Stimulated activated naive CD8-positive, alpha-beta T cell treated with anti-CD3 and anti-CD28 coated beads, Interleukin-15, Interleukin-2, amounts not matched to agents 100 U/mL and 50 U/mL, for 24 hours (primary cell): ENCODE data around the gene OR52N2.
A peak's percentile ranks its signal among the peaks of the same experiment; 100 is the strongest.

ENCODE experiments used
- ATAC-seq: fragments of 150-1000 bp; cut with Tn5 transposase; one replicate; pipeline ENCODE4 v1.10.0; 2021
- DNase-seq: peaks from one replicate; pipeline ENCODE4 v3.0.0; 2021

OR52N2 gene

DNA sequence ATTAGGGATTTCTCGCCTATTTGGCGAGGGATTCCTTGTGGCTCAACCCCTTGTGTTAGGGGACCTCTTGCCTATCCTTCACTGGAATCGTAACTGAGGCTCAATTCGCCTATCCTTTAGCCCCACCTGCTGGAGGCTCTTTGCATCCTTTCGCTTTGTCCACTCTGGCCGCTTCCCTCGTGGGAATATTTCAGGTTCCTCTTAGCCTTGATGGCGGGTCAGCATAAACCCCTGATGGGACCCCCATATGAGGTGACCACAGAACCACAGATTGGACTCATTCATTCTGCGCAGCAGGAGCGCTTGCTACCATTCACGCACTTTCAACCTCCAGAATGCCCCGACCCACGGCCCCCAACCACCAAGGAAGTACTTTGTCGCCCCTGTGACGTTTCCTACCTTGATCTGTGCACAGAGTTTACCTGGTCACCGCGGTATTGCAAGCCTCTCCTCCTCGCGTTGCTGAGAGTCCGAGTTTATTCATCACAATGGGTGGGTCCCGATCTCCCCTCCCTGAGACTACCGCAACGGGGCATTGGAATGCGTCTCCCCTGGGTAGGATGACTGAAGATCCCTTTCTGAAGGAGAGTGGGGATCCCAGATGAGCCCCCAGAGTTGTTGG is at the start of gene OR52N2:
Gene OR52N2 (plus strand): TSS at position 425 of the 622 bp plus-strand sequence. CDS start 11,412 bp downstream, outside the sequence.
- ATAC-seq: peak; percentile 91
- DNase-seq: peak; percentile 73

DNA sequence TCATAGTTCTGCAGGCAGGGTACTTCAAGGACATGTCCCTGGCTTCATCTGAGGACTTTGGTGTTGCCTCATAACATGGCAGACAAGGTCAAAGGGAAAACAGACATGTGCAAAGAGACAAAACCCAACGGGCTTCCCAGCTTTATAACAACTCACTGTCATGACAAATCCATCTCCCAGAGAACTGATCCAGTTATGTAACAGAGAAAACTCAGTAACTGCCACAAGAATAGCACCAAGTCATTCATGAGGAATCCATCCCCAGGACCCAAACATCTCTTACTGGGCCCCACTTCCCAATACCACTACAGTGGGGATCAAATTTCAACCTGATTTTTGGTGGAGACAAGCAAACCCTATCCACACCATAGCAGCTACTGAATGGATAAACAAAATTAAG is 41.7 kb upstream of the OR52N2 start:
- ATAC-seq (no peak), DNase-seq (no peak)

DNA sequence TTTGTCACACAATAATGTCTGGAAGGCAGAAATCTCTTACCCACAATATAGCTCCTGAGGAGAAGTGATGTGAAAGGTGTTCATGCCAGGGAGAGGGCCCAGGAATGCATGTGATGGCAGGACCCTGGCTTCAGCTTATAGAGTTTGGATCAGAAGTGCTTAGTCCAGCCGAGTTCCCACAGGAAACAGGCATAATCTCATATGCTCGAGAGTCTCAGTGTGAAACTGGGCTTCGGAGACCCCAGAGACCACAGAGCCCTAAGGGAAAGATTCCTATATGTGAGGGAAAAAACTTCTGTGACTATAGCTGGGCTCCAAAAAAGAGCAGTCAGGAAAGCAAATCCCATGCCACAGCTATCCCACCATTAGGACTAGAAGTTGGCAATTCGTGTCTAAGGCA is 25.5 kb upstream of the OR52N2 start, which contains the start of gene OR52N5:
Gene OR52N5 (minus strand): TSS at position 101 of the 400 bp plus-strand sequence. CDS start 4,721 bp downstream, outside the sequence.
- DNase-seq (no peak), ATAC-seq (no peak)

- DNase-seq (no peak), ATAC-seq (no peak)
Observed at GRCh38 chr11:5791165-5791564, 17.6 kb upstream of the OR52N2 start, which contains the start of gene OR52N1. OR52N1 (minus strand) TSS chr11:5791265; CDS start chr11:5788816, 2,449 bp downstream.

GRCh38 chr11:5796541-5796940 is 12.2 kb upstream of the OR52N2 start:
- no peak for ATAC-seq

DNA sequence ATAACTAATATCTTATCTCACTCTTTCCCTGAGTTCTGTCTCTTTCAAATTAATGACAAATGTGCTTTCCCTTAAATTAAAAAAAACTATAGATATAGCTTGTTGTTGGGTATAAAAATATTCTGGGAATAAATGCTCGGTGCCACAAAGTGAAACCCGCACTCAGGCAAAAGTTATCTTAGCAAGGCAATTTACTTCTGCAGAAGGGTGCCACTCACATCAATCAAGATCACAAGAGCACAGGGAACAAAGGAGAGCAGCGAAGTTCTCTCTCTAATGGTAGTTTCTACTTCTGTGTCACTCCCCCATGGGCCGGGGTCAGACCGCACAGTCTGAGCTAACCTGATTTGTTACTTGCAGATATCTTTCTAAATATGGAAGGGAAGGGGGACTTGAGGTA is 4.7 kb upstream of the OR52N2 start:
- ATAC-seq: no peak

More at GRCh38 chr11:5796541-5796940, 12.2 kb upstream of the OR52N2 start:
- no peak for DNase-seq

DNA sequence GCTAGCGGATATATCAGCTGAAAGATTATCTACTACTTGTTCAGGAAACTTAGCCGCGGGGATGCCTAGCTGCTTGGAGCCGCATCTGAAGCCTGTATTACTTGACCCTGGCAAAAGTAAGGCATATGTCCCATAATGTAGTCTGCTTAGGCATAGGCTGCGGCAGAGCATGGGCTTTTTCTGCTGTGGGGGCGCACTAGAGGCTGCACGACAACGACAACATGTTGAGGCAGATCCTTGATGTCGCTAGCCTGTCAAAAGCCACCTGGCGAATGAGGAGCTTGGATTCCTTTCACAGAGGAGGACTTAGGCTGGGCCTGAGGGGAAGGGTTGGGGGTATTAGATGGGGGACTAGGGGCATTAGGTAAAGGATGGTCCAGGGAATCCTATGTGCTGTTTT is 1.1 kb upstream of the OR52N2 start:
- no peak for ATAC-seq
- DNase-seq: no peak

More for the DNA sequence above, 4.7 kb upstream of the OR52N2 start:
- DNase-seq: no peak

DNA sequence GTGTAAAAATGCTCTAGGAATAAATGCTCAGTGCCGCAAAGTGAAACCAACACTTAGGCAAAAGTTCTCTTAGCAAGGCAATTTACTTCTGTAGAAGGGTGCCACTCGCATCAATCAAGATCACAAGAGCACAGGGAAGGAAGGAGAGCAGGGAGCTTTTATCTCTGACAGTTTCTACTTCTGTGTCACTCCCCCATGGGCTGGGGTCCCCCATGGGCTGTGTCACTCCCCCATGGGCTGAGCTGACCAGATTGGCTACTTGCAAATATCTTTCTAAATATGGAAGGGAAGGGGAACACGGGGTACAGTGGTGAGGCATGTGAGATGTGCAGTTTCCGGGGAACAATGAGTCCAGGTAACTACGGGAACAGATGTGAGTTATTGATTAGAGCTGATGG is 397 bp downstream of the OR52N2 start:
- DNase-seq: no peak
- peak; percentile 14 for ATAC-seq

DNA sequence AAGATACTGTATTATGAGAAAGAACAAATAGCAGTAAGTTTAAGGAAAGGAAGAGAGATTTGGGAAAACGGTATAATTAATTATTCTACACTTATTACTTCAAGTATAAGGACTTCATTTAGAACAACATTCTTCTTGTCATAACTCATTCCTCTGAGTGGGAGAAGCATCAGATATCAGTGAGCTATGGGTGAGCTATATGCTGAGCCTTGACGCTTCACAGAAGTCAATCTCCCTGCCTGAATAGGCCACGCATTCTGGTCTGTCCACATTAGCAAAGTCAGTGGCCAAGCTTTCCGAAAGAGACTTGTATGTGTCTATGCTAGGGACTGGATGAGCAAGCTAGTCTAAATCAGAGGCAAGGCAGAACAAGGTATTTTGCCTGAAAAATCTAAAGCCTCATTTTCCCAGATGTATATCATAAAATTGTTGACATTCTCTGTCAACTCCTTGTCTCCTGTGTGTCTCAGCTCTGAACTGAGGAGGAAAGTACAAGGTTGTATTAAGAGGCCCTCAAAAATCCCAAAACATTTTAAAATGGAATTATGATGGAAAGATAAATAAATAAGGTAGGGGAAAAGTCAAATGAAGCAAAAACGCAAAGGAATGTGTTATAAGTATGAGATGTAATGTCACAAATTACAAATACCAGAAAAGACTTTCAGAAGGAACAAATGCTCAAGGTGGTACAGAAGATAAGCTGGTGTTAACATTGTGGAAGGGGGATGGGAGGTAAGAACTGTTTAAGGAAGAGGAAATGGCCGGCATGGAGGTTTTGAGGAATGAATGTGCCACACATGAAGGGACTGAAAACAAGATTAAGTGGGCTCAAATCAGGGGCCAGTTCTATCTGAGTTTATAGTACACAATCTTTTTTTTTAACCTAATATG is 1.4 kb downstream of the OR52N2 start:
- DNase-seq (no peak), ATAC-seq (no peak)

GRCh38 chr11:5815534-5815933 is 6.8 kb downstream of the OR52N2 start:
- no peak for ATAC-seq

DNA sequence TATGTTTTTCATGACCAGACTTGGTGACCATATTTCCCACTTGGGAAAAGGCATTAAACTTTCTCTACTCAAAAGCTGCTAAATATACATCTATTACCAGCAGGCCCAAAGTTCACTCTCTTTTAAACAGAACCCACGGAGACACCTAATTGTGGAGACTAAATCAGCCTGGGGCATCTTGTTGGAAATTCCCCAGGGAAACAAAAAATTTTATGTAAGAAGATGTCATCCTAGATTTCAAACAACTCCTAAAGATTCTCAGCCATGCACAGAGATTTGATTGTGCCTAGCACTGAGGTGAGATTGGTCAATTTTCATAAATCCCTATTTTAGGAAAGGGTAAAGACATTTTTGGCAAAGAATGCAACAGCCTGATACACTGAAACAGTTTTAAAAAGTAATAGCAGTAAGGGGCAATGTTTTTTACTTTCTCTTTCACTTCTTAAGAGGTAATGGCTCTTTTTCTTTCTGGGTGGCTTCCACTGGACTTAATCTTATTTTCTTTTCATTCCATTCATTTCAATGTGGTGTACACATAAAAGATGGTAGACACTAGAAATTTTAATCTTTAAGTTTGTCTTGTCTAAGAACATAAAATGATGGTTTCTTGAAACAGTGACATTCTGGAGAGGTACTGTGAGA is 9.6 kb downstream of the OR52N2 start:
- ATAC-seq (no peak), DNase-seq (no peak)

More at GRCh38 chr11:5815534-5815933, 6.8 kb downstream of the OR52N2 start:
- DNase-seq: no peak

GRCh38 chr11:5831196-5831829 is 22.6 kb downstream of the OR52N2 start:
- ATAC-seq (no peak), DNase-seq (no peak)

GRCh38 chr11:5833446-5833845 is 24.7 kb downstream of the OR52N2 start:
- ATAC-seq (no peak), DNase-seq (no peak)

- no peak for ATAC-seq
- no peak for DNase-seq
Observed at GRCh38 chr11:5837695-5838094, 29.0 kb downstream of the OR52N2 start.

DNA sequence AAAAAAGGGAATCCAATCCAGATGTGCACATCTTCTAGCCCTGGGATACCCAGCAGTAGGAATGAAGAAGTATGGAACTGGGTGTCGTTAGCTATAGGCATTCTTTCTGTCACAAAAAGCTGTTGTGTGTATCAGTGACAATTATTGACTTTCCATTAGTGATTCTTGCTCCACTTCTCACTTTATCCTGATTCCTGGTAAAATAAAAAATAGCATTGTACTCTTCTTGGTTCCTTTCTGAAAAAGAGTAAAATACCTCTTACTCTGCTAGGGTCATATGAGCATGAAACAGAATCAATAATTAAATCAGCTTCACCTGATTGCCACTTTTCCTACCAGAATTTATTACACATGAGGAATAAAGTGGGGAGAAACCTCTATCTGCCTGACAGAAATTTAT is 33.1 kb downstream of the OR52N2 start, which contains the start of gene OR52E6:
Gene OR52E6 (minus strand): TSS at position 101 of the 400 bp plus-strand sequence. CDS start 0 bp downstream, at position 101.
- DNase-seq (no peak), ATAC-seq (no peak)

- no peak for ATAC-seq
- no peak for DNase-seq
Observed at GRCh38 chr11:5846701-5847100, 38.0 kb downstream of the OR52N2 start.

- ATAC-seq (no peak), DNase-seq (no peak)
Observed at GRCh38 chr11:5847711-5848110, 39.0 kb downstream of the OR52N2 start.

GRCh38 chr11:5851002-5851401 is 42.3 kb downstream of the OR52N2 start:
- ATAC-seq: no peak
- DNase-seq: no peak

DNA sequence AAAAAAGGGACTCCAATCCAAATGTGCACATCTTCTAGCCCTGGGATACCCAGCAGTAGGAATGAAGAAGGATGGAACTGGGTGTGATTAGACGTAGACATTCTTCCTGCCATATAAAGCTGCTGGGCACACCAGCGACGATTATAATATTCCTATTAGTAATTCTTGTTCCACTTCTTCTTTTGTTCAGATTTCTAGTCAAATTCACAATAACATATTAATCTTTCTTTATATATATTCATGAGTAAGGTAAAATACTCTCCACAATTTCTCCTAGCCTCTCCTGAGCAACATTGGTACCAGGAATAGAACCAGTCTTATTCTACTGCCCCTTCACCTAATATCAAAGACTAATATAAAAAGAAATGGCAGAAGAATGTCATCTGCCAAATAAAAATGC is 48.9 kb downstream of the OR52N2 start, which contains the start of gene OR52E8:
Gene OR52E8 (minus strand): TSS at position 101 of the 400 bp plus-strand sequence. CDS start 0 bp downstream, at position 101.
- DNase-seq (no peak), ATAC-seq (no peak)

- DNase-seq (no peak), ATAC-seq (no peak)
Observed at GRCh38 chr11:5865826-5866225, 57.1 kb downstream of the OR52N2 start.
